GM12891 (cell line): Measurements from ENCODE around the gene MS4A2.

Source experiments
- POLR2A ChIP-seq: IDR thresholded peaks from 2 replicates; pipeline ENCODE4 v1.6.1; 2011; ENCODE audit warnings: low read depth, low read length, control low read depth
- POLR2AphosphoS5 ChIP-seq: IDR thresholded peaks from 2 replicates; pipeline ENCODE4 v1.6.1; 2011; ENCODE audit warnings: low read depth, low read length, control low read depth

GRCh38 chr11:60095477-60096120 is 7.1 kb downstream of the MS4A2 start:
- TF ChIP-seq POLR2AphosphoS5 (no peak), POLR2A (no peak)
